Adipocyte (in vitro differentiated cells): Measurements from ENCODE around the gene NFKBIE.
A peak's percentile ranks its signal among the peaks of the same experiment; 100 is the strongest.

Experiments used
- DNase-seq: peaks from one replicate; pipeline ENCODE4 v3.0.0-alpha.2; 2015; ENCODE audit warnings: low read depth
- H3K27me3 ChIP-seq: replicated peaks from 2 replicates; pipeline ENCODE4 v1.7.0; 2013; ENCODE audit warnings: mild to moderate bottlenecking, low read length, moderate library complexity; ENCODE audit not compliant: control insufficient read depth, insufficient read depth
- H3K36me3 ChIP-seq: 2 replicates; pipeline ENCODE4 v1.7.0; 2013; ENCODE audit warnings: low read length, mild to moderate bottlenecking, moderate library complexity; ENCODE audit not compliant: control insufficient read depth, insufficient read depth, severe bottlenecking
- H3K4me1 ChIP-seq: 2 replicates; pipeline ENCODE4 v1.7.0; 2013; ENCODE audit warnings: mild to moderate bottlenecking, low read length, moderate library complexity; ENCODE audit not compliant: control insufficient read depth, insufficient read depth
- H3K4me3 ChIP-seq: 2 replicates; pipeline ENCODE4 v1.7.0; 2013; ENCODE audit warnings: mild to moderate bottlenecking, low read length, moderate library complexity
- H3K9ac ChIP-seq: 2 replicates; pipeline ENCODE4 v1.7.0; 2013; ENCODE audit warnings: mild to moderate bottlenecking, low read length, moderate library complexity
- H3K9me3 ChIP-seq: 2 replicates; pipeline ENCODE4 v1.7.0; 2013; ENCODE audit warnings: mild to moderate bottlenecking, low read length, moderate library complexity; ENCODE audit not compliant: control insufficient read depth

Gene NFKBIE

DNA sequence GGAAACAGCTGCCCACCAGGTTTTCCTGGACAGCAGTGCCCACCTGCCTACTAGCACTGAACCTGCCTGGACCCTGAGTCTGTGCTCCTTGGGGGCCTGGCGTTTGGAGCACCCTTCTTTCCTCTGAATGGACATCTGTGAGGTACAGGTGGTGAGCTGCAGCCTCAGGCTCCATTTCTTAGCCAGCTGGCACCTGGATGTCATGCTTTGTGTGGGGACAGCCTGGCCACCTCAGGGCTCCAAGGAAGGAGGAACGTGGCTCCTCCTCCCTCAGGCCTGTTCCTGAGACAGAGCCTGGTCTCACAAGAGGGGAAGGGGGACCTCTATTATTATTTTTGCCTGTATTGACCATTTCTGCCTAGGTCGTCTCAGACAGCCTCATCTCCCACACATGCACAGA is 13.0 kb upstream of the NFKBIE start:
- Histone ChIP-seq H3K9me3 (no peaks in the 10 kb centered on the region), H3K36me3 (no peaks in the 10 kb centered on the region), H3K4me1 (no peaks in the 10 kb centered on the region), H3K9ac (no peak overlapping the region), H3K27me3 (peaks cover 79% of the 10 kb centered on the region), H3K4me3 (no peak overlapping the region)
- DNase-seq = no peak

- DNase-seq = no peak
- Histone ChIP-seq H3K27me3 (peaks cover 79% of the 10 kb centered on the region), H3K36me3 (no peaks in the 10 kb centered on the region), H3K4me1 (no peaks in the 10 kb centered on the region), H3K9me3 (no peaks in the 10 kb centered on the region), H3K4me3 (no peak overlapping the region), H3K9ac (no peak overlapping the region)
Measured at GRCh38 chr6:44277763-44278162, 12.4 kb upstream of the NFKBIE start.

- Histone ChIP-seq H3K9me3 (no peaks in the 10 kb centered on the region), H3K4me3 (no peak overlapping the region), H3K36me3 (no peaks in the 10 kb centered on the region), H3K4me1 (no peaks in the 10 kb centered on the region), H3K27me3 (peaks cover 80% of the 10 kb centered on the region), H3K9ac (no peak overlapping the region)
- no peak for DNase-seq
Measured at GRCh38 chr6:44276667-44277640, 11.6 kb upstream of the NFKBIE start.

DNA sequence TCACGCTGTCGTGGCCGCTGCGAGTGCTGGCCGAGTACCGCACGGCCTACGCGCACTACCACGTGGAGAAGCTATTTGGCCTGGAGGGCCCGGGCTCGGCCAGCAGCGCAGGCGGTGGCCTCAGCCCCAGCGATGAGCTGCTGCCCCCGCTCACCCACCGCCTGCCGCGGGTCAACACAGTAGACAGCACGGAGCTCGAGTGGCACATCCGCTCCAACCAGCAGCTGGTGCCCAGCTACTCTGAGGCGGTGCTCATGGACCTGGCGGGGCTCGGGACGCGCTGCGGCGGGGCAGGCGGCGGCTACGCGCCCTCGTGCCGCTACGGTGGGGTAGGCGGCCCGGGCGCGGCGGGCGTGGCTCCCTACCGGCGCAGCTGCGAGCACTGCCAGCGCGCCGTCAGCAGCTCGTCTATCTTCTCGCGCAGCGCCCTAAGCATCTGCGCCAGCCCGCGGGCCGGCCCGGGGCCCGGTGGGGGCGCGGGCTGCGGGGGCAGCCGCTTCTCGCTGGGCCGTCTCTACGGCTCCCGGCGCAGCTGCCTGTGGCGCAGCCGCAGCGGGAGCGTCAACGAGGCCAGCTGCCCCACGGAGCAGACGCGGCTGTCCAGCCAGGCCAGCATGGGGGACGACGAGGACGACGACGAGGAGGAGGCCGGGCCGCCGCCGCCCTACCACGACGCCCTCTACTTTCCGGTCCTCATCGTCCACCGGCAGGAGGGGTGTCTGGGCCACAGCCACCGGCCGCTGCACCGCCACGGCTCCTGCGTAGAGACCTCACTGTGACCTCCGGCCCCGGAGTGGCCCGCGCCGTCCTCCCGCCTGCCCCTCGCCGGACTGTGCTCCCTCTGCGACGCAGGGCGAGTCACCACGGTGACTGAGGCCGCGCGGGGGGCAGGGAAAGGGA is 10.6 kb upstream of the NFKBIE start:
- no peak for DNase-seq

DNA sequence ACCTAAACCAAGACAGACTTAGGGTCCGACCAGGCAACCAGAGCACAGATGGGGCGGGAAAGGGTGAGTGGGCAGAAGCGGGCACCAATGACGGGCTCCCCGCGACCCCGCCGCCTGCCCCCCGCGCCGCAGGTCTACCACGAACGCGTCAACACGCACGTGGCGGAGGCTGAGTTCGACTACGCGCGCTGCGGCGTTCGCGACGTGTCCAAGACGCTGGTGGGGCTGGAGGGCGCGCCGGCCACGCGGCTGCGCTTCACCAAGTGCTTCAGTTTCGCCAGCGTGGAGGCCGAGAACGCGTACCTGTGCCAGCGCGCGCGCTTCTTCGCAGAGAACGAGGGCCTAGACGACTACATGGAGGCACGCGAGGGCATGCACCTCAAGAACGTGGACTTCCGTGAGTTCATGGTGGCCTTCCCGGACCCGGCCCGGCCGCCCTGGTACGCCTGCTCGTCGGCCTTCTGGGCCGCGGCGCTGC is 10.0 kb upstream of the NFKBIE start:
- peaks cover 76% of the 10 kb centered on the region for H3K27me3 ChIP-seq
- H3K36me3 ChIP-seq = no peaks in the 10 kb centered on the region
- no peak for DNase-seq
- H3K4me1 ChIP-seq = no peaks in the 10 kb centered on the region
- H3K9ac ChIP-seq = no peak overlapping the region
- no peaks in the 10 kb centered on the region for H3K9me3 ChIP-seq
- no peak overlapping the region for H3K4me3 ChIP-seq

More for the DNA sequence above, 10.6 kb upstream of the NFKBIE start:
- Histone ChIP-seq H3K9me3 (no peaks in the 10 kb centered on the region), H3K9ac (no peak overlapping the region), H3K4me3 (peak overlapping the region; percentile 53), H3K36me3 (no peaks in the 10 kb centered on the region), H3K4me1 (no peaks in the 10 kb centered on the region), H3K27me3 (peaks cover 82% of the 10 kb centered on the region)

DNA sequence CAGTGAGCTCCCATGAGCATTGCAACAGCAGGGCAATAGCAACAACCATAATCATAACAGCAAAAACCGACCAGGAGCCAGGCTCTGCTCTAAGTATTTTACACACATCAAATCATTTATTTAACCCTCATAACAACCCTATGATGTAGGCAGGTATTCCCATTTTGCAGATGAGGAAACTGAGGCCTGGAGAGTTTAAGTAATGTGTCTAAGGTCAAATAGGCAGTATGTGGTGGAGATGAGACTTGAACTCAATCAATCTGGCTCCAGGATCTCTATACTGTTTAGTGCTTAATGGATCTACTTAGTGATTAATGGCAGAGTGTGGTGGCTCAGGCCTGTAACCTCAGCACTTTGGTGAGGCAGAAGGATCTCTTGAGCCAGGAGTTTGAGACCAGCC is 8.3 kb upstream of the NFKBIE start:
- Histone ChIP-seq H3K9ac (no peak overlapping the region), H3K4me1 (no peaks in the 10 kb centered on the region), H3K9me3 (no peaks in the 10 kb centered on the region), H3K27me3 (peaks cover 80% of the 10 kb centered on the region), H3K4me3 (no peak overlapping the region), H3K36me3 (no peaks in the 10 kb centered on the region)
- no peak for DNase-seq

DNA sequence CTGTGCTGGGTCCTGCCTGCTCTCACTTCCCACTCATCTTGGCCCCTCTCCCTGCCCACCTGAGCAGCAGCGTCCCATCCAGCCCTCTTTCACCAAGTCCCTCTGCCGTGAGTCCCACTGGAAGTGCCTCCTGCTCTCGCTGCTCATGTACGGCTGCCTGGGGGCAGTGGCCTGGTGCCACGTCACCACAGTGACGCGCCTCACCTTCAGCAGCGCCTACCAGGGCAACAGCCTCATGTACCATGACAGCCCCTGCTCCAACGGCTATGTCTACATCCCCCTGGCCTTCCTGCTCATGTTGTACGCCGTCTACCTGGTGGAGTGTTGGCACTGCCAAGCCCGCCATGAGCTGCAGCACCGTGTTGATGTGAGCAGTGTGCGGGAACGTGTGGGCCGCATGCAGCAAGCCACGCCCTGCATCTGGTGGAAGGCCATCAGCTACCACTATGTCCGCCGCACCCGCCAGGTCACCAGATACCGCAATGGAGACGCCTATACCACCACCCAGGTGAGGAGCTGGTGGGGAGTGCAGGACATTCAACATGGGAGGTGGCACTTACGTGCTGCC is 7.7 kb upstream of the NFKBIE start:
- no peak for DNase-seq
- Histone ChIP-seq H3K36me3 (no peaks in the 10 kb centered on the region), H3K9me3 (no peaks in the 10 kb centered on the region), H3K27me3 (peaks cover 80% of the 10 kb centered on the region), H3K9ac (no peak overlapping the region), H3K4me1 (no peaks in the 10 kb centered on the region), H3K4me3 (no peak overlapping the region)

- Histone ChIP-seq H3K4me1 (no peaks in the 10 kb centered on the region), H3K27me3 (peaks cover 75% of the 10 kb centered on the region), H3K4me3 (no peak overlapping the region), H3K9ac (no peak overlapping the region), H3K36me3 (no peaks in the 10 kb centered on the region), H3K9me3 (no peaks in the 10 kb centered on the region)
- DNase-seq = no peak
Measured at GRCh38 chr6:44272529-44272928, 7.2 kb upstream of the NFKBIE start.

DNA sequence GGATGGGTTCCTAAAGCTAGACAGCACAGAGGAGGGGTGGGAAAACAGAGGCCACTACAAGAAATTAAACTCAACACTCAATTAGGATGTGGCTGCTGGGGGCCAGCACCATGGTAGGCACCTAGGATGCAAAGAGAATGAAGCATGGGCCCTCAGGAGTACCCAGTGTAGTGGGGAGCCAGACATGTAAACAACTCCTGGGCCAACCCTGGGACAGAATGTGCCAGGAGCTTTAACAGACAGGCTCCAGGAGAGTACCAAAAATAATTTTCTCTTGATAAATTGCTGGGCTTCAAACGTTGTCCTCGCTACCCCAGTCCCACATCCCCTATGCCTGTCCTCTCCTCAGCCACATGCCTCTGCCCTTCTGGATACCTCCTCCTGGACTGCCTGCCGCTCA is 6.6 kb upstream of the NFKBIE start:
- Histone ChIP-seq H3K9ac (no peak overlapping the region), H3K9me3 (no peaks in the 10 kb centered on the region), H3K4me3 (no peak overlapping the region), H3K36me3 (no peaks in the 10 kb centered on the region), H3K4me1 (no peaks in the 10 kb centered on the region), H3K27me3 (peaks cover 68% of the 10 kb centered on the region)
- no peak for DNase-seq

- H3K4me1 ChIP-seq = no peaks in the 10 kb centered on the region
- no peak for DNase-seq
- H3K27me3 ChIP-seq = peaks cover 63% of the 10 kb centered on the region
- H3K36me3 ChIP-seq = no peaks in the 10 kb centered on the region
- no peak overlapping the region for H3K9ac ChIP-seq
- H3K4me3 ChIP-seq = no peak overlapping the region
- H3K9me3 ChIP-seq = no peaks in the 10 kb centered on the region
Measured at GRCh38 chr6:44271406-44271723, 6.0 kb upstream of the NFKBIE start.
